Stimulated activated CD4-positive, alpha-beta T cell treated with anti-CD3 and anti-CD28 coated beads, Interleukin-12 subunit alpha, Interleukin-12 subunit beta, amount 100 ng/mL, for 48 hours (primary cell): Measurements from ENCODE around the gene SPRED2.
"Not testable (repeated sequence)": the region's sequence is repeated elsewhere in the genome, so short reads cannot be mapped to it uniquely, and the experiment has no call there.

Experiments
- DNase-seq, 3 donors: peaks; one replicate each; pipeline ENCODE4 v3.0.0-alpha.2; 2020; ENCODE audit warnings: low read depth in 2 of 3, low spot score in 1 of 3

The SPRED2 gene

GRCh38 chr2:65349863-65350262, 82.5 kb downstream of the SPRED2 start:
- no peak for DNase-seq

GRCh38 chr2:65347913-65348312, 84.5 kb downstream of the SPRED2 start:
- no peak for DNase-seq

DNA sequence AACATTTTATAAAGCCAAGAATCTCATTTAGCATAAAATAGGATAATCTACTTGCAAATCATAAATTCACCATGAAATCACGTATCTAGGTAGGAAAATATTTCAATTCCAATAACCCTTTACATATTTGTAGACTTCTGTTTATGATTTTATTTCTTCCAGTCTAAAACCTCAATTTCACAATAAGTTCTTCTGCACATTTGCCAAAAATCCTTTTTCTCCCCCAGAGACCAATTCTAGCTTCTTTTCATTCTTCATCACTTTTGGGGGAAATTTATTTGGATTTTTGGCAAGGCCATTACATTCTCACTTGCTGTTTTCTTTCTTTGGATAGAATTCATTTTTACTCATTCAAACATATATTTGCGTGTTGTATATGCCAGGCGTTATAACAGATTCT, 86.8 kb downstream of the SPRED2 start:
- DNase-seq = no peak

DNA sequence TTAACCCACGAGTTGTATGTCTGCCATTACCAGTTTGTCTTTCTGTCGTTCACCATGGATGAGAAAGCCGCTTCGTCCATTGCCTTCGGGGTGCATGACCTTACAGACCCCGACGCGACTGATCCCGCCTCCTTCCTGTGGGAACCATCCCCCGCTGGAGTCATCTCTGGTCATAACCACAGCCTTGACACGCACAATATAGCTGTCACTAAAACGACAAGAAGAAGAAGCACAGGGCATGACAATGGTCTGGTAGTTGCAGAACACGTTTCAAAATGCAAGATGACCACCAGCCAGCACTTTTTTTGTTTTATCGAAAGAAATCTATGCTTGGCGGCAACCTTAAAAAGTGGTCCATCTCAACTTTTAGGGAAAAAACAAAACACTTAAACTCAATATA, 87.7 kb downstream of the SPRED2 start:
- no peak for DNase-seq

DNA sequence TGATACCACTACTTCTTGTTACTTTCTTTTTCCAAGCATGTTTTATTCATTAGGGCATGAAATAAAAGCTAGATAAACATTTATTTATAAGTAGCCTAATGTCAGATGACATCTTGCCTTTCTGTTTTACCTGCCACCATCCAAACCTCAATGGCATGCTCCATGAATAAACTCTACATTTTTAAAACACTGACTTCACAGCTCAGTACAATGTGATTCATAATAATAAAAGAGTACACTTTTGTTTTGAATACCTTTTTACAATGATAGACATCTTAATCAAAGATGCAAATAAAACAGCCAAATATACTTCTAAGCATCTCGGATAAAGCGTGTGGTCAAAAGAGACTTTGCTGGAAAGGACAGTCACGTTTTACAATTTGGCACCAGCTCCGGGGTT, 88.2 kb downstream of the SPRED2 start:
- DNase-seq = no peak

DNA sequence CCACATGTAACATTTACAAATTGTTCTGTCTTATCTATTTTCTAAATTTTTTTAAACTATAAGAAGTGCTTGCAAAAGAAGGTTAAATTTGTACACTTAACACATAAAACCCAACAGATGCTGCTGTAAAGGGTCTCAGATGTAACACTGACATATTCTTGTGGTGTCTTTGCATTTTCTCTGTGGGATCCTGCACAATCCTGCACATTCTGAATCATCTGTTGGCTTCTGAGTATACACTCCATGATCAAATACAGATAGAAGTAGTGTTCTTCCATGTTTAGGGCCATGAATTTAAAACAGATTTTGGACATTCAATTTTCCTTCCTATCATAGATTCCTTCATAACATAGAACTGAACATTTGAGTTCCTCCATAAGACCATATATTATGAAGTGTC, 89.0 kb downstream of the SPRED2 start:
- DNase-seq = no peak

DNA sequence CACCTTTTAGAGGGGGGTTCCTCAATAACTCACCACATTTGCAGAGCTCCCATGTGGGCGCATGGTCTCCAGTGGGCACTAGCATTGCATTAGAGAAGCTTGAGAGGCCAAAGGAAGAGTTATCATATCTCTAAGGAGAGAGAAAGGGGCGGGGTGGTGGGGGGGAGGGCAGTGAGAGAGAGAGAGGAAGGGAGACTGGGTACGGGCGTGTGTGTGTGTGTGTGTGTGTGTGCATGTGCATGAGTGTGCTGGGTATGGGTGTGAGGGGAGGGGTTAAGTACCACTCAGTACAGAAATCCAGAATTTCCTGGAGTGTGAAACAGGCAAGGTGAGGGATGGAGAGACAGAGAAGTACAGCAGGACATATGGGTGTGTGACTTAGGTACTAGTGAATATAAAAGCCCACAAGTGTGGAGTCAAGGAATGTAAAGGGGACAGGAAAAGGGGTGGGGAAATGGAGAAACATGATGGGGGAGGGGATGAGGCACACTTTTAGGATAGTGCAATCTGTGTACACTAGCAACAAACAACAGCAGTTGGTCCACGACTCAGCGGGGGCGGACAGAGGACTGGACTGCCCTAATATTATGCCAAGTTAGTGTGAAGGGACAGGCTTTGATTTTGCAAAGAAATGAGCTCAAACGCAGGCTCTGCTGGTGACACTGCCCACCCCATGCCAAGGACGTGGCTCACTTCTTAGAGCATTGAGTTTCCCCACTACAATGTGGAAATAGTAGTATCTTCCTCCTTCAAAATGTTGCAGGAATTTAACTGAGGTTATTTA, 91.3 kb downstream of the SPRED2 start:
- no peak for DNase-seq

DNA sequence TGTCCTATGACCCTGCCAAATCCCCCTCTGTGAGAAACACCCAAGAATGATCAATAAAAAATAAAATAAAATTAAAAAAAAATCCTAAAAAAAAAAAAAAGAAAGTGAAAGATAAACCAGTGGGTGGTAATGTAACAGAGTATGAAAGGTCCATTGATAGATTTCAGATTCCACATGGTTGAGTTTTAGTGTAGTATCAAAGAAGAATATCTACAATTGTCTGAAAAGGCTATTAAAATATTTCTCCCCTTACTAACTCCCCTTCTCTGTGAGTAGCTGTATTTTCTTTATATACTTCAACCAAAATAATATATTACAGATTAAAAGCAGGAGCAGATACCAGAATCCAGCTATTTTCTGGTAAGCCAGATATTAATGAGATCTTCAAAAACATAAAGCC, 92.8 kb downstream of the SPRED2 start:
- no peak for DNase-seq

GRCh38 chr2:65338830-65339495, 93.4 kb downstream of the SPRED2 start:
- DNase-seq = not testable (repeated sequence)

GRCh38 chr2:65337915-65338314, 94.5 kb downstream of the SPRED2 start:
- not testable (repeated sequence) for DNase-seq

DNA sequence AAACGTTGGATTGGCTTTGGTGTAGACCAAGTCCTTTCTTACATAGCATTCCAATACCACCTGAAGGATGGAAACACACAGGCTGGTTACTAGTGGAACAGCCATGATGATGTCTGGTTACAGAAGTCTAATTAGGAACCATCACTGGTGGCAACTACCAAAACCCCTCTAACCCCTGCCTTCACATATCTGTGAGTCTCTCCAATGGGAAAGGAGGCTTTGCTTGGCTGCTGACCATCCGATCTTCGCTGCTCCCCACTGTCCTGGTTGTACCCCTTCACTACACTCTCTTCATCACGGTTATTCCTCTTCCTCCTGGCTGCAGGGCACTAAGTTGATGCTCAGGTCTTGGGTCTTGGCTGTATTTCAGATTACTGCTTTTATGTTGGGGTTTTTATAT, 97.7 kb downstream of the SPRED2 start:
- no peak for DNase-seq

DNA sequence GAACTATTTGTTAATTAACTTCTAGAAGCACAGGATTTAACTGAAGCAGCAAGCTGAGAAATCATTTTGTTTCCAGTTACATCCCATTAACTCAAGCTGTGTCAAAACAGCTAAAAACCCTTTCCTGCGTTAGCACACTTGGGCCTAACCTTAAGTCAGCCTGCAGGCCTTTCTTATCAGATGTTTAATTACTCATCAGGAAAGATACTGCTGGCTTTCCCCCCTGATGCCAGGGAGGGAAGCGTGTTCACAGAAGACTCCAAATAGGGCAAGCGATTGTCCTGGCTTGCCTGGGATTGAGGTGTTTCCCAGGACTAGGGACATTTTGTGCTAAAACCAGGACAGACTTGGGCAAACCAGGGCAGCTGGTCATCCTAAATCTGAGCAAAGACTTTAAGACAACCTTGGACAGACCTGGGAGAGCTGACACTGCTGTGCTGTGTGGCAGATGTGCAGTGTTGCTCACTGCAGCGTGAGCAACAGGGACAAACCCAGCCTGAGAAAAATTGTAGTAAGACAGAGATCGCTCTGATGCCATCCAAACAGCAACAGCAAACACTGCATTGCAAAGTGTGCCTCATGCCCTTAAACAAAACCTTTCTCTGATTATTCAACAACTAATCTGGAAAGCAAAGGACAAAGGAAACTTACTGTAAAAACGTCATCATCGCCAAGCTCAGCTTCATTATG, 100.9 kb downstream of the SPRED2 start:
- no peak for DNase-seq

DNA sequence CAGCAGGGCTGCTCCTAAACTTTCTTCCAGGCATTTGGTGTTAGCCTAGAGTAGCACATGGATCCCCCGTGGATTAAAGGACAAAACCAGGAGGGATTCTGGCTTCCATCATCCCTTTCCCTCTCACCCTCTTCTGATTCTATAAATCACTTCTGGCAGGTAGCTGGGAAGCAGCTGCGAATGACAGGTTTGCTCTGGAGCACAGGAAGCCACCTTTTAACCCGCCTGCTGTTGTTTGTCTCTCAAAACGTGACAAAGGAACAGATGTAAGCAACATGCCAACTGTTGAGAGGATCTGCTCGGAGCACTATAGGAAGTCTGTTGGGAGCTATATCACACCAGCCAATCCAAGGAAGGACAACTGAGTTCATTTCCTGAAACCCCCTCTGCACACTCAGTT, 102.9 kb downstream of the SPRED2 start:
- no peak for DNase-seq

GRCh38 chr2:65326276-65326675, 106.1 kb downstream of the SPRED2 start:
- no peak for DNase-seq

DNA sequence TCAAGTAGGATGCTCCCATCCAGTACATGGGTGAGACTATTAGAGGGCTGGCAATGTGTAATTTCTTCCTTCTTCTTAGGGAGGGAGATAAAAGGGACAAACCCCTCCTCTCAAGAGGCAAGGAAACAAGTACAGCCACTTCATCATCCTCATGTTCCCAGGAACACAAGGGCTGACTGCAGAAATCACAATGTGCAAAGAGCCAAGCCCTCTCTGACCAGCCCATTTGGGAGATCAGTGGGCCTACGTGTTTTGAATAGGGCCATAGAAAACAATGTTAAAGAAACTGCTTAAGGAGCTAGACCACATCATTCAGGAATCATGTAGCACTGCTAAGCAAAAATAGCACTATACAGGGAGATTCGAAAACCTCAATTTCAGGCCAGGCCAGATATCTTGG, 107.3 kb downstream of the SPRED2 start:
- no peak for DNase-seq

DNA sequence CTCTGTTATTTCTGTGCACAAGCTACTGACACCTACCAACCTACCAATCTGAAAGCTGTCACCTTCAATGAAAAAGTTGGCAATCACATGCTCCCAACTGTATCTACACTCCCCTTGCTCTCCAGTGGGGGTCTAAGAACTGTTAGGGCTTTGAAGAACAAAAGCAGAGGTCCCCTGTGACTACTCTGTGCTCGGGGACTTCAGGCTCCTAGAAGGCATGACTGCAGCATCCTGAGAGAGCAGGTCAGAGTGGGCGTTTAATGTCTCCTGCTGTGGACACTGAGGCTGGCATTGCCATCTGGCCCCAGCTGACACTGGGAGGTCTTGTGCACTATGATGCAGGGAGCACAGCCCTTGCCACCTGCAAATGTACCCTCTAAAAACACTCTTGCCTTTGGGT, 111.5 kb downstream of the SPRED2 start:
- no peak for DNase-seq

- DNase-seq = peak in 2 of 3 donors; percentile 9 to 28
Measured at GRCh38 chr2:65320042-65320725, 112.2 kb downstream of the SPRED2 start.

GRCh38 chr2:65319674-65320041, 112.7 kb downstream of the SPRED2 start:
- no peak for DNase-seq

GRCh38 chr2:65319072-65319673, 113.2 kb downstream of the SPRED2 start:
- DNase-seq = no peak

DNA sequence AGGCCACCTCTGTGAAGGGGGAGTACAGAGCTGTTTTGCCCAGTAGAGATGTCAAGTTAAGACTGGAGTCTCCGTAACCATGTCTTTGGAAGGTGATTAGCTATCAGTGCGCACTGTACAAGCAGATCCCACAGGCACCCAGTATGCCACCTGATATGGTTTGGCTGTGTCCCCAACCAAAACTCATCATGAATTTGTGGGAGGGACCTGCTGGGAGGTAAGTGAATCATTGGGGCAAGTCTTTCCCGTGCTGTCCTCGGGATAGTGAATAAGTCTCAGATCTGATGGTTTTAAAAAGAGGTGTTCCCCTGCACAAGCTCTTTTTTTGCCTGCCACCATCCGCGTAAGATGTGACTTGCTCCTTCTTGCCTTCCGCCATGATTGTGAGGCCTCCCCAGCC, 114.6 kb downstream of the SPRED2 start:
- DNase-seq = no peak

- not testable (repeated sequence) for DNase-seq
Measured at GRCh38 chr2:65317351-65317750, 115.0 kb downstream of the SPRED2 start.
